Activated T-helper 1 cell treated with anti-CD3 and anti-CD28 coated beads, Interleukin-2, amount 50 U/mL, for 16 hours (primary cell): ENCODE measurements around the gene ATAT1.

Experiments used
- DNase-seq, 2 donors: peaks; one replicate each; pipeline ENCODE4 v3.0.0-alpha.2; 2020; ENCODE audit warnings: low read depth in 1 of 2, low spot score in 1 of 2

Gene ATAT1

DNA sequence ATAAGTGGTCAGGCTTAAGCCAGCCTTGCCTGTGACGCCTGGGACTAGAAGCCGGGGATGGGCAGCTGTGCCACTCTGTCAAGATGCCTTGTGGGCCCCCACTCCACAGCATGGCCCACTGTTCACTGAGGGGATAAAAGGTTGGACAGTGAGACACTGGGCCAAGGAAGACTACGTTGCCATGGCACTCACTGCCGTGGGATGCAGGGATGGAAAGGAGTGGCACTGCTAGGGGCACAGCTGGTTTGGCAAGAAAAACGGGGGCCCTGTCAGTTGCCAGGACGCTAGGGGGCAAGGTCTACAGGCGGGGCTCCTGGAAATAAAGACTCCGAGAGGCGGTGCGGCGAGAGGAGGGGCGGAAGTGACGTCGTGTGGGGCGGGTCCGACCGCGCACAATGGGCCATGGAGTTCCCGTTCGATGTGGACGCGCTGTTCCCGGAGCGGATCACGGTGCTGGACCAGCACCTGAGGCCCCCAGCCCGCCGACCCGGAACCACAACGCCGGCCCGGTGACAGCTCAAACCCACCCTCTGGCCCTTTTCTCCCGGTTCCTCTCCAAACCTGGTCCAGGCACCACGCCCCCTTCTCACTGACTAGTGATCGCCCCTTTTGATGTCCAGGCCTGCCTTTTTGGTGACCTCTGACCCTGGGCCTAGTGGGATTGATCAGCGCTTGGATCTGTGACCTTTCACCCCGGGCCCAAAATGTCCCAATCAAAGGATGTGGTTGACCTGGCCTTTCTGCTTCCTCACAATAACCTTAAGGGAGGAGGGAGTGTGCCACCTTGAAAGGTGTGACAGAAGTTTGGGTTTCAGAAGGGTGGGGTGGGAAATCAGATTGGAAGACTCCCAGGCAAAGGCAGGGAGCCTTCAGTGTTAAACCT is at the start of gene ATAT1:
ATAT1 (plus strand) TSS at position 391 of the 883 bp plus-strand sequence.
- peak; percentile 76 to 81 for DNase-seq

DNA sequence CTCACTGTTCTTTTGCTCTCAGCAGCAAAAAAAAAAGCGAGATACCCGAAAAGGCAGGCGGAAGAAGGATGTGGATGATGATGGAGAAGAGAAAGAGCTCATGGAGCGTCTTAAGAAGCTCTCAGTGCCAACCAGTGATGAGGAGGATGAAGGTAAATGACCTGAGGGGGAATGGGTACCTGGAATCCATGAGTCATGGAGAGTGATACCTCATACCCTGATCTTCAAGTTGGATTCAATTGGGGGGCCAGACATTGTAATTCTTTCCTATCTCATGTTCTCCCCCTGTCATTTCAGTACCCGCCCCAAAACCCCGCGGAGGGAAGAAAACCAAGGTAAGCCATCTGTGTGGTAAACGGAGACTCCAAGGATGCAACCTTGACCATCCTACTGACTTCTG is 48.6 kb upstream of the ATAT1 start:
- DNase-seq: no peak

DNA sequence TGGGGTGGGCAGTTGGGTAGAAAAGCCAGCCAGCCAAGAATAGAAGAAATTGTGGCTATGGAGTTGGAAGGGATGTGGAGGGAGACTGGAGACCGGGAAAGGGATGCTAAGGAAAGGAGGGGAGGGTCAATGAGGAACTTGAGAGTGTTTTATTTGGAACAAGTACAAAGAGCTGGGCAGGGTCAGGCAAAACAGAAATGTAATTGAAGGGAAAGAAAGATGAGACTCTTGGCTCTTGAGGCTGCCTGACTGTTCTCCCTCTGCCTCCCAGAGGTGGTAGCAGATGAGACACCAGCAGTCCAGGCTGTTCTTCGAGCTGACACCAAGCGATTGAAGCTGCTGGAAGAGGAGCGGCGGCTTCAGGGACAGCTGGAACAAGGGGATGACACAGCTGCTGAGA is 42.8 kb upstream of the ATAT1 start:
- no peak for DNase-seq

DNA sequence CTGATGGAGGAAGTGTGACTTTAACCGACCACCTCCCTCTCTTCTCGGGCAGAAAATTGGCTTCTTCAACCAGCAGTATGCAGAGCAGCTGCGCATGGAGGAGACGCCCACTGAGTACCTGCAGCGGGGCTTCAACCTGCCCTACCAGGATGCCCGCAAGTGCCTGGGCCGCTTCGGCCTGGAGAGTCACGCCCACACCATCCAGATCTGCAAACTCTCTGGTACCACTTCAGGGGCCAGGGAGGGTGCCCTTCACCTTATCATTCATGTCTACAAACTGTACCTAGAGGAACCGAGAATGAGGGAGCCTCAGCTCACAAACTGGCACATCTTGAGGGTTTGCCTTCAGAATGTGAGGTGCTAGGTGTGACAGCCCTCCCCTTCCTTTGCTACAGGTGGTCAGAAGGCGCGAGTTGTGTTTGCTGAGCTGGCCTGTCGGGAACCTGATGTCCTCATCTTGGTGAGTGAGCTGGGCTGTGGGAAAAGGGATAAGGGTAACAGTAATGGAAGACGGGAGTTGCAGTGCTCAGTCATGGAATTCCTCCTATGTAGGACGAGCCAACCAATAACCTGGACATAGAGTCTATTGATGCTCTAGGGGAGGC is 36.8 kb upstream of the ATAT1 start:
- no peak for DNase-seq

- DNase-seq: no peak
These were observed 36.2 kb upstream of the ATAT1 start for GRCh38 chr6:30590509-30590908.

- no peak for DNase-seq
These were observed 35.7 kb upstream of the ATAT1 start for GRCh38 chr6:30591008-30591407.

- DNase-seq: no peak
These were observed 34.4 kb upstream of the ATAT1 start for GRCh38 chr6:30592287-30592686.

DNA sequence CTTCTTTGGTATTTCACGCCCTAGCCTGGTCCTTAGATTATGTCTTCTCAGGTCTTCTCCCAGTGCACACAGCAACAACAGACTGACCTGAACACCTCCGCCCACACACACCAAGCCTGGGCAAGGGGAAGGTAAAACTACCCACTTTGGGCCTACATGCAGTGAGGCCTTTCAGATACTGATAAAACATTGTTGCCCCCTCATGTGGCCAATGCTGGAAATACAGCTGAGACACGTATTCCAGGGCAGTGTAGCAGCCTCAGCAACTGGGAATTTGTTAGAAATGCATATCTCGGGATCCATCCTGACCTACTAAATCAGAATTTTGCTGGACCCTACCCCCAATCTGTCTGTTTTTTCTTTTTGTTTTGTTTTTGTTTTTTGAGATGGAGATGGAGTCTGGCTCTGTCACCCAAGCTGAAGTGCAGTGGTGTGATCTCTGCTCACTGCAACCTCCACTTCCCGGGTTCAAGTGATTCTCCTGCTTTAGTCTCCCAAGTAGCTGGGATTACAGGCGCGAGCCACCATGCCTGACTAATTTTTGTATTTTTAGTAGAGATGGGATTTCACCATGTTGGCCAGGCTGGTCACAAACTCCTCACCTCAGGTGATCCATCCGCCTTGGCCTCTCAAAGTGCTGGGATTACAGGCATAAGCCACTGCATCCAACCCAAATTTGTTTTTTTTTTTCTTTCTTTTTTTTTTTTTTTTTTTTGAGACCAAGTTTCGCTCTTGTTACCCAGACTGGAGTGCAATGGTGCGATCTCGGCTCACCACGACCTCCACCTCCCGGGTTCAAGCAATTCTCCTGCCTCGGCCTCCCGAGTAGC is 29.1 kb upstream of the ATAT1 start:
- peak; percentile 59 to 75 for DNase-seq

- DNase-seq: no peak
These were observed 27.6 kb upstream of the ATAT1 start for GRCh38 chr6:30598912-30599624.

- no peak for DNase-seq
These were observed 26.9 kb upstream of the ATAT1 start for GRCh38 chr6:30599625-30600324.

DNA sequence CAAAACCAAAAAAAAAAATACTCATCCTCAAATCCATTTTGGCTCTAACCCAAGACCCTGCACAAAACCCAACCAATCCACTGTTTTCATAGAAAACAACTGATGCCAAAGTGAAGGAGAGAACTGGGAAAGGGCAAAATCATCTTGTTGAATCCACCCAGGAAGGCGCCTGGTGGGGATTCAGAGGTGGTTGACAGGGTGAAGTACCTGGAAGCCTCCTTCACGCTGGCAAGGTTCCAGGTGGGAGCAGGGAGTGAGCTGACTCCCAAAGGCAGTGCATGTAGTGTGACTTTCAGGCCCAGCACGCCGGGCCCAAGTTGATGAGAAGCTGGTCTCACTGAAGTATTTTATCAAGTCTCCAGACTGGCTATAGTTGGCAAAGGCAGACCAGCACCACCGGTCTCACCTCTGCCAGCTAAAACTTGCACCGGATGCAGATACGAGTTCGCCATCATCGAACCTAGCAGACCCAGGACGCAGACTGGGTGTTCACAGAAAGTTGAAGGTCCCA is 26.2 kb upstream of the ATAT1 start:
- DNase-seq: no peak

GRCh38 chr6:30601436-30601814 is 25.2 kb upstream of the ATAT1 start:
- no peak for DNase-seq

DNA sequence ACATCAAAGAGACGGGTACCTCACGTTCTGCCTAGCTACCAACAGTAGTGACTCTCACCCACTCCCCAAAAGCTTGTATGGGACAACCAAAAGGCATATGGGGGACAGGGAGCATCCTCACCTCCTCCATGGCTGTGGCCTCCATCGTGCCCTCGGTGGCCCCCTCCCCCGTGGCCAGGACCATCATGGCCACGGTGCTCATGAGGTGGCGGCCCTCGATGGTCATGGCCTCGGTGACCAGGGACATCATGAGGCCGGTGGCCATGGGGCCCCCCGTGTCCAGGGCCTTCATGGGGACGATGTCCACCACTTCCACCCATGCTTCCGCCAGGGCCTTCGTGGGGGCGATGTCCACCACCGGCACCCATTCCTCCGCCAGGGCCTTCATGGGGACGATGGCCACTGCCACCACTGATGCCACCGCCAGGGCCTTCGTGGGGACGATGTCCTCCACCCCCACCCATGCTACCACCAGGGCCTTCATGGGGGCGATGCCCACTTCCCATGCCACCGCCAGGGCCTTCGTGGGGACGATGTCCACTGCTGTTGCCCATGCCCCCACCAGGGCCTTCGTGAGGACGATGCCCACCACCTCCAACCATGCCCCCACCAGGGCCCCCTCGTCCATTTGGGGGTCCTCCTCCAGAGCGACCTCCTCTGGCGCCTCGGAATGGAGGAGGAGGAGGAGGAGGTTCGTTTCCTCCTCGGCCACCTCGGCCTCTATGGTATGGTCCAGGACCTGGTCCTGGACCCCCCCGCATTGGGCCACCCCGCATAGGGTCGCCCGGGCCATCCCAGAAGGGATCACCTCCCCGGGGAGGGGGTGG is 24.6 kb upstream of the ATAT1 start:
- DNase-seq: no peak

GRCh38 chr6:30603961-30604360 is 22.7 kb upstream of the ATAT1 start:
- DNase-seq: no peak

DNA sequence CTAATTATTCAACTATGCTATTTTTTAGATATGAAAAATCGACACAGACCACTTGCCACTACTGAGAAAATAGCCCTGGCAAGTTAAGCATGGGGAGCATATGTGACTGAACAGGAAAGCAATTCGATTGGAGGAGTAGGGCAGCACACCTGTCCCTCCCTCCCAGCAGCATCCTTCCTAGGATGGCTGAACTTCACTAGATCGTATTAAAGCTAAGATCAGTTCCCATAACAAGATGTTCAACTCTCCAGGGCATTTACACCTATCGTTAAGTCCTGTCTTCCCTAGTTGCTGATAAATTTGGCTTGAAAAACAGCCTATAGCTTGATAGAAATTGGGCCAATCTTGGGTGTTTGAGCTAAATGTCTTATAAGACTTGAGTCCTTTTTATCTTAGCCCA is 16.6 kb upstream of the ATAT1 start:
- no peak for DNase-seq

- no peak for DNase-seq
These were observed 15.4 kb upstream of the ATAT1 start for GRCh38 chr6:30611150-30611855.

DNA sequence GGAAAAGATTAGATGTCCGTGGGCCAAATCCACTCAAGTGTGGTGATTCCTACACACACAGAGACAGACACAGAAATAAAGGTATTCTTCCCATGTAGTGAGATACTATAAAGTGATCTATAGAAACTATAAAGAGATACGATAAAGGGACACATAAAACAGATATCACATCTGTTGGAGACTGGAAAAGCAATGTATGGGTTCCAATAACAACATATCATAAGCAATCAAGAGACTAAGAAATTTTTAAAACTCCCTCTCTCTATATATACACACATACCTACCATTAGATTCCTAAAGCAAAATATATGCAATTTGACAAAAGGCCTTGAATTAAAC is 14.8 kb upstream of the ATAT1 start:
- DNase-seq: no peak

- no peak for DNase-seq
These were observed 14.5 kb upstream of the ATAT1 start for GRCh38 chr6:30612213-30612612.

- DNase-seq: no peak
These were observed 13.9 kb upstream of the ATAT1 start for GRCh38 chr6:30612687-30613248.
